ENCODE measurements around the gene MAST3.

- TF ChIP-seq EP300 (IDR thresholded peaks at IDR 0.05) (no peak), CTCF (IDR thresholded peaks at IDR 0.05) (no peak), POLR2A (IDR thresholded peaks at IDR 0.05) (no peak)
Measured at GRCh38 chr19:18191640-18192062, 94.1 kb downstream of the MAST3 start.
